Fibroblast of lung (primary cell): ENCODE results near the gene MYOD1. TPM values are rescaled to one million over a fixed set of nuclear protein-coding genes. Genes with fewer than 3 reads are reported as not detected.

Experiments
- DNase-seq, 2 donors: peaks; one replicate each; pipeline versions ENCODE4 v3.0.0 to v3.0.0-alpha.2; 2010; ENCODE audit warnings: low read depth in 2 of 2
- H2AFZ ChIP-seq: 2 replicates; pipeline ENCODE4 v1.5.1; 2012; ENCODE audit warnings: low read length, control low read depth, inconsistent platforms
- H3K27ac ChIP-seq: 2 replicates; pipeline ENCODE4 v1.5.1; 2011; ENCODE audit warnings: low read length, control low read depth; ENCODE audit not compliant: insufficient read depth
- H3K27me3 ChIP-seq: 2 replicates; pipeline ENCODE4 v1.5.1; 2011; ENCODE audit warnings: mild to moderate bottlenecking, low read length; ENCODE audit not compliant: control insufficient read depth, insufficient read depth
- H3K36me3 ChIP-seq: 2 replicates; pipeline ENCODE4 v1.5.1; 2011; ENCODE audit warnings: low read length; ENCODE audit not compliant: control insufficient read depth, insufficient read depth
- H3K4me1 ChIP-seq: 2 replicates; pipeline ENCODE4 v1.5.1; 2011; ENCODE audit warnings: low read length; ENCODE audit not compliant: control insufficient read depth, insufficient read depth; ENCODE audit errors: extremely low read depth
- H3K4me2 ChIP-seq: 2 replicates; pipeline ENCODE4 v1.5.1; 2011; ENCODE audit warnings: low read length, control low read depth; ENCODE audit not compliant: insufficient read depth; ENCODE audit errors: extremely low read depth
- H3K4me3 ChIP-seq, 4 experiments: fragments of 200-600 bp in 1 of 4; sonication (generic) in 1 of 4; replicated peaks in 1 of 4; 2 replicates each; pipeline ENCODE4 v1.5.1; 2011 to 2016; ENCODE audit warnings: low read length in 4 of 4, low read depth in 3 of 4, mild to moderate bottlenecking in 3 of 4, control low read depth in 2 of 4, inconsistent platforms in 1 of 4, mixed read lengths in 1 of 4; ENCODE audit not compliant: insufficient read depth in 1 of 4; ENCODE audit errors: control extremely low read depth in 1 of 4
- H3K79me2 ChIP-seq: 2 replicates; pipeline ENCODE4 v1.5.1; 2012; ENCODE audit warnings: mild to moderate bottlenecking, low read length, inconsistent platforms; ENCODE audit not compliant: control insufficient read depth, insufficient read depth
- H3K9ac ChIP-seq: 2 replicates; pipeline ENCODE4 v1.5.1; 2011; ENCODE audit warnings: mild to moderate bottlenecking, low read length, control low read depth; ENCODE audit not compliant: insufficient read depth
- H3K9me3 ChIP-seq: 2 replicates; pipeline ENCODE4 v1.5.1; 2012; ENCODE audit warnings: low read depth, low read length; ENCODE audit not compliant: control insufficient read depth, insufficient read depth
- H4K20me1 ChIP-seq: 2 replicates; pipeline ENCODE4 v1.5.1; 2011; ENCODE audit warnings: low read length; ENCODE audit not compliant: control insufficient read depth, insufficient read depth; ENCODE audit errors: extremely low read depth
- CTCF ChIP-seq, 2 donors: IDR thresholded peaks in 1 of 2; conservative IDR thresholded peaks in 1 of 2; 1 replicate in 1 of 2; 2 replicates in 1 of 2; pipeline ENCODE4 v1.5.1; 2011 to 2012; ENCODE audit warnings: low read length in 2 of 2, control low read depth in 1 of 2, inconsistent platforms in 1 of 2, low read depth in 1 of 2, mild to moderate bottlenecking in 1 of 2
- EZH2 ChIP-seq: IDR thresholded peaks from 2 replicates; pipeline ENCODE4 v1.5.1; 2012; ENCODE audit warnings: low read length, control low read depth, mild to moderate bottlenecking; ENCODE audit errors: missing control alignments
- polyA plus RNA-seq, 2 donors: library from polyadenylated mRNA; depleted of rRNA in 1 of 2; stranded (reverse) in 1 of 2; unstranded in 1 of 2; fragments of >200 nt; gene quantifications; 2 replicates each; pipeline ENCODE4 v1.2.1, GENCODE V29; 2011 to 2012; ENCODE audit warnings: missing spikeins in 1 of 2
- total RNA-seq: library from RNA; depleted of rRNA; stranded (reverse); fragments of >200 nt; gene quantifications from 2 replicates; pipeline ENCODE4 v1.2.1, GENCODE V29; 2014

The MYOD1 gene
- total and polyA plus RNA-seq, 2 donors (not counting 1 experiment from before 2014, with no cell fraction given), result not detected

- Histone ChIP-seq H3K9ac (no peak overlapping the region), H3K27ac (no peak overlapping the region), H3K9me3 (no peaks in the 10 kb centered on the region), H3K36me3 (no peaks in the 10 kb centered on the region), H3K4me3 (no peak overlapping the region), H3K4me2 (no peak overlapping the region), H4K20me1 (peaks cover 2% of the 10 kb centered on the region), H3K79me2 (no peaks in the 10 kb centered on the region), H3K4me1 (no peaks in the 10 kb centered on the region), H3K27me3 (peaks cover 17% of the 10 kb centered on the region), H2AFZ (no peak overlapping the region)
- peak; percentile 61 to 77 for DNase-seq
- TF ChIP-seq CTCF (conservative IDR thresholded peaks at IDR 0.05 in 1 of 2, IDR thresholded peaks at IDR 0.05 in 1 of 2; ENCODE audit: low read depth in 1 of 2, low read length in 2 of 2) (peak; percentile 97 to 98), EZH2 (no peak)
These were observed 11.5 kb downstream of the MYOD1 start for GRCh38 chr11:17730608-17731462.

- no peaks in the 10 kb centered on the region for H3K4me1 ChIP-seq
- no peak overlapping the region for H2AFZ ChIP-seq
- H3K4me2 ChIP-seq, result no peak overlapping the region
- no peaks in the 10 kb centered on the region for H3K36me3 ChIP-seq
- H3K27me3 ChIP-seq, result peaks cover 32% of the 10 kb centered on the region
- TF ChIP-seq CTCF (conservative IDR thresholded peaks at IDR 0.05 in 1 of 2, IDR thresholded peaks at IDR 0.05 in 1 of 2; ENCODE audit: low read depth in 1 of 2, low read length in 2 of 2) (no peak), EZH2 (no peak)
- no peak for DNase-seq
- H4K20me1 ChIP-seq, result no peaks in the 10 kb centered on the region
- no peak overlapping the region for H3K27ac ChIP-seq
- no peaks in the 10 kb centered on the region for H3K9me3 ChIP-seq
- H3K79me2 ChIP-seq, result no peaks in the 10 kb centered on the region
- H3K4me3 ChIP-seq, result no peak overlapping the region
- no peak overlapping the region for H3K9ac ChIP-seq
These were observed 13.9 kb downstream of the MYOD1 start for GRCh38 chr11:17733261-17733660.

GRCh38 chr11:17734418-17734911 is 15.1 kb downstream of the MYOD1 start, which contains the start of gene KCNC1:
KCNC1 (plus strand) TSS chr11:17734781; CDS start chr11:17736003, 1,222 bp downstream.
- H3K4me3 ChIP-seq, result peak within 1 kb of the TSS in 2 of 4 experiments; percentile 21 to 44

More at GRCh38 chr11:17734418-17734911, 15.1 kb downstream of the MYOD1 start, which contains the start of gene KCNC1:
- Histone ChIP-seq H3K27me3 (peaks cover 39% of the 10 kb centered on the region), H3K79me2 (no peaks in the 10 kb centered on the region), H3K9me3 (no peaks in the 10 kb centered on the region), H3K4me2 (peak within 1 kb of the TSS; percentile 78), H4K20me1 (no peaks in the 10 kb centered on the region), H3K9ac (no peak within 1 kb of the TSS), H2AFZ (no peak within 1 kb of the TSS), H3K36me3 (no peaks in the 10 kb centered on the region), H3K27ac (no peak within 1 kb of the TSS), H3K4me1 (no peaks in the 10 kb centered on the region)
- DNase-seq, result peak; percentile 33 to 53
- peak; percentile 3 for TF ChIP-seq EZH2
- TF ChIP-seq CTCF (conservative IDR thresholded peaks at IDR 0.05 in 1 of 2, IDR thresholded peaks at IDR 0.05 in 1 of 2; ENCODE audit: low read depth in 1 of 2, low read length in 2 of 2), result no peak
